Measurements from ENCODE around the gene DIPK1A.

Gene DIPK1A

GRCh38 chr1:92858564-92859399 lies 102.5 kb downstream of the DIPK1A start (continued):
- TF ChIP-seq ZNF843 (tag by site-specific recombination; IDR thresholded peaks at IDR 0.05) (no peak), ZNF426 (tag by site-specific recombination; IDR thresholded peaks at IDR 0.05) (no peak), ZSCAN16 (tag by site-specific recombination; IDR thresholded peaks at IDR 0.05) (no peak), ZNF157 (tag by site-specific recombination; IDR thresholded peaks at IDR 0.05) (no peak), ZNF513 (tag by site-specific recombination; IDR thresholded peaks at IDR 0.05) (no peak), ZNF596 (tag by site-specific recombination; IDR thresholded peaks at IDR 0.05) (no peak), KLF16 (tag by site-specific recombination; IDR thresholded peaks at IDR 0.05) (no peak), ZNF488 (tag by site-specific recombination; IDR thresholded peaks at IDR 0.05) (no peak), REST (tag by site-specific recombination; IDR thresholded peaks at IDR 0.05) (no peak), ZNF560 (tag by site-specific recombination; IDR thresholded peaks at IDR 0.05; ENCODE audit: borderline replicate concordance) (no peak), ZSCAN30 (tag by site-specific recombination; IDR thresholded peaks at IDR 0.05) (peak; percentile 78), ZNF510 (tag by site-specific recombination; IDR thresholded peaks at IDR 0.05; ENCODE audit: insufficient replicate concordance) (no peak), ZNF660 (tag by site-specific recombination; IDR thresholded peaks at IDR 0.05) (peak; percentile 94), CTCF (tag by site-specific recombination; IDR thresholded peaks at IDR 0.05) (peak; percentile 90), ZNF391 (tag by site-specific recombination; IDR thresholded peaks at IDR 0.05; ENCODE audit: borderline replicate concordance, low read depth) (peak; percentile 61; the same call in 1 of the 2 replicates), KLF8 (tag by site-specific recombination; IDR thresholded peaks at IDR 0.05) (no peak), ZNF16 (tag by site-specific recombination; IDR thresholded peaks at IDR 0.05; ENCODE audit: low read depth) (no peak), ZNF521 (tag by site-specific recombination; IDR thresholded peaks at IDR 0.05) (no peak), ZNF610 (tag by site-specific recombination; IDR thresholded peaks at IDR 0.05; ENCODE audit: borderline replicate concordance) (no peak), ZBTB1 (tag by site-specific recombination; IDR thresholded peaks at IDR 0.05) (no peak), ZNF148 (tag by site-specific recombination; IDR thresholded peaks at IDR 0.05; ENCODE audit: borderline replicate concordance) (no peak), ZNF664 (tag by site-specific recombination; IDR thresholded peaks at IDR 0.05) (0 out of 2 replicates have a peak, but pooled peaks have one; percentile 16), ZNF274 (IDR thresholded peaks at IDR 0.05; ENCODE audit: low read length) (no peak), ZNF274 (tag by site-specific recombination; IDR thresholded peaks at IDR 0.05; ENCODE audit: borderline replicate concordance) (no peak), PRDM1 (tag by site-specific recombination; IDR thresholded peaks at IDR 0.05) (peak; percentile 83), ZBTB44 (tag by site-specific recombination; IDR thresholded peaks at IDR 0.05) (no peak), ZIC2 (tag by site-specific recombination; IDR thresholded peaks at IDR 0.05) (no peak), ZBTB21 (tag by site-specific recombination; IDR thresholded peaks at IDR 0.05) (no peak)

All from HEK293 (cell line).